Activated T-cell treated with anti-CD3 and anti-CD28 coated beads, Interleukin-2, amount 50 U/mL, for 72 hours (primary cell): ENCODE data around the gene ZMIZ1. TPM values are rescaled to one million over a fixed set of nuclear protein-coding genes. Genes with fewer than 3 reads are reported as not detected.
A peak's percentile ranks its signal among the peaks of the same experiment; 100 is the strongest.

Experiments used
- ATAC-seq, 2 donors: fragments of 150-1000 bp; cut with Tn5 transposase; replicated peaks in 1 of 2; 2 replicates each; pipeline ENCODE4 v1.10.0; 2021; ENCODE audit warnings: moderate library complexity in 2 of 2, mild to moderate bottlenecking in 1 of 2
- DNase-seq, 2 donors: peaks; one replicate each; pipeline ENCODE4 v3.0.0; 2021 to 2022; ENCODE audit warnings: mixed read lengths in 1 of 2
- H3K27ac Mint-ChIP-seq: one replicate; pipeline ENCODE4 v1.8.0; 2022; ENCODE audit warnings: mild to moderate bottlenecking, moderate library complexity, mixed read lengths
- H3K27me3 Mint-ChIP-seq: one replicate; pipeline ENCODE4 v1.8.0; 2022; ENCODE audit warnings: low read depth, mixed read lengths
- H3K36me3 Mint-ChIP-seq, 2 donors: one replicate each; pipeline ENCODE4 v1.8.0; 2022; ENCODE audit warnings: mixed read lengths in 2 of 2, mild to moderate bottlenecking in 1 of 2; ENCODE audit not compliant: insufficient read depth in 2 of 2
- H3K4me1 Mint-ChIP-seq: one replicate; pipeline ENCODE4 v1.8.0; 2022; ENCODE audit warnings: low read depth, mixed read lengths
- H3K4me3 Mint-ChIP-seq, 2 donors: one replicate each; pipeline ENCODE4 v1.8.0; 2022; ENCODE audit warnings: mild to moderate bottlenecking in 2 of 2, mixed read lengths in 2 of 2, moderate library complexity in 2 of 2
- H3K9me3 Mint-ChIP-seq, 2 donors: one replicate each; pipeline ENCODE4 v1.8.0; 2022; ENCODE audit warnings: mixed read lengths in 2 of 2
- total RNA-seq, 2 donors: library from RNA; stranded (reverse); gene quantifications; one replicate each; pipeline ENCODE4 v1.2.3, GENCODE V29; 2022

Gene ZMIZ1
- total RNA-seq, 2 donors from 2014 or later, result 30.6 to 37.8 TPM

- Mint-ChIP-seq H3K27me3 (no peaks in the 10 kb centered on the region), H3K27ac (no peak overlapping the region), H3K36me3 (peaks cover 13 to 18% of the 10 kb centered on the region in 2 donors), H3K9me3 (no peaks in the 10 kb centered on the region), H3K4me3 (peak overlapping the region; percentile 88 to 92), H3K4me1 (peaks cover 28% of the 10 kb centered on the region)
- DNase-seq, result no peak
- ATAC-seq, result no peak
Observed at GRCh38 chr10:79346388-79347225, 277.8 kb downstream of the ZMIZ1 start.

GRCh38 chr10:79347226-79347893 lies 278.6 kb downstream of the ZMIZ1 start, which contains the start of gene PPIF:
Gene PPIF (plus strand): TSS chr10:79347469. CDS start chr10:79347549, 80 bp downstream.
- ATAC-seq (peak; percentile 88 to 92), DNase-seq (peak; percentile 95 to 98)
- Mint-ChIP-seq H3K27ac (peak within 1 kb of the TSS; percentile 98), H3K27me3 (no peaks in the 10 kb centered on the region), H3K9me3 (no peaks in the 10 kb centered on the region), H3K36me3 (peaks cover 17 to 21% of the 10 kb centered on the region in 2 donors), H3K4me1 (peaks cover 32% of the 10 kb centered on the region), H3K4me3 (peak within 1 kb of the TSS; percentile 88 to 92)

DNA sequence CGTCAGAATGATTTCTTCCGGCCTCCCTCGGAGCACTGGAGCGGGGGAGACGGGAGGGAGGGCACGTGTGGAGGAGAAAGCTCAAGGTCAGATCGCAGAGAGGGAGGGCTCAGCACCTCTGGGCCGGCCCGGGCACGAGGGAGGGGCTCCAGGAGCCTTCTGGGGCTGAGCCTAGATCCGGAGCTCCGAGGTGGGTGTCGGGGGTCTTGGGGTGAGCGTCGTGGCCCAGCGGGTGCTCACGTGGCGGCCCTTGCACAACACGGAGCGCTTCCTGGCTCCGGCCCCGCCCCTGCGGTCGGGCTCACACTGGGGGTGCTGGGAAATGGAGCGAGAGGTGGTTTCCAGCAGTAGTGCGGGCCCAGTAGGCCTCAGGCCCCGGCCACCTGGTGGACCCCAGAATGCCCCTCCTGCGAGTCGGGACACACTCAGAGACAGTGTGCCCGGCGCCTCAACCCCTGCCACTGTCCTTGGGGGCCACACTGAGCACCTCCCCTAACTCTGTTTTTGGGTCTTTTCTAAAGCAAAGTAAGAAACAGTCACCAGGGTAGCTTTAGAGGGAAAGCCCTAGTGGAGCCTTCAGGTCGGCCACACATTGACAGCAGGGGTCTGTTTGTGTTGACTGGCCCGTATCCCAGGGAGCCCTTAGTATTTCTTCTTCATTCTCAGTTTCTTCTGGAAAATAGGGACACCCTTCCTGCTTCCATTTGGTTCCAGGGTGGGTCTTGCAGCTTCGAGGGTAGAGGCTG lies 279.3 kb downstream of the ZMIZ1 start:
- Mint-ChIP-seq H3K9me3 (no peaks in the 10 kb centered on the region), H3K36me3 (peaks cover 18 to 22% of the 10 kb centered on the region in 2 donors), H3K27me3 (no peaks in the 10 kb centered on the region), H3K4me1 (peaks cover 35% of the 10 kb centered on the region), H3K4me3 (peak overlapping the region; percentile 88 to 92), H3K27ac (peak overlapping the region; percentile 98)
- DNase-seq (peak; percentile 83 to 88), ATAC-seq (peak; percentile 68 to 76)

DNA sequence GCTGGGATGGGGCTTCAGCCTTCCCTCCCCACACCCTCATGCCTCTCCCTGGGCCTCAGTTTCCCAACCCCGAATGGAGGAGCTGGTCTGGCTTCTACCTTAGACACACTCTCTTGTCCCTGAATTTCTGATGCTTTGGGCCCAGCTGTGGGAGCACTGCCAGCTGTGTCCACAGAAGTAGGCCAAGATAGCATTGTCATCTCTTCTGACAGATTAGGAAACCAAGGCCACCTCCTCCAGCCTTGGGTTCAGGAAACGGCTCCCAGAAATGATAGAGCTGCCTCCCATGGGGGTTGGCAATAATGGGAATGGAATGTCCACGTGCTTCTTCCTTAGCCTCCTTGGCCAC lies 279.8 kb downstream of the ZMIZ1 start:
- DNase-seq, result no peak
- Mint-ChIP-seq H3K4me1 (peaks cover 40% of the 10 kb centered on the region), H3K4me3 (peak overlapping the region; percentile 88 to 92), H3K27ac (peak overlapping the region; percentile 98), H3K36me3 (peaks cover 23 to 27% of the 10 kb centered on the region in 2 donors), H3K27me3 (no peaks in the 10 kb centered on the region), H3K9me3 (no peaks in the 10 kb centered on the region)
- no peak for ATAC-seq

GRCh38 chr10:79349072-79349491 lies 280.3 kb downstream of the ZMIZ1 start:
- H3K27me3 Mint-ChIP-seq, result no peaks in the 10 kb centered on the region
- H3K4me3 Mint-ChIP-seq, result peak overlapping the region; percentile 88 to 92
- no peaks in the 10 kb centered on the region for H3K9me3 Mint-ChIP-seq
- H3K4me1 Mint-ChIP-seq, result peaks cover 45% of the 10 kb centered on the region
- peaks cover 26 to 30% of the 10 kb centered on the region in 2 donors for H3K36me3 Mint-ChIP-seq
- no peak for DNase-seq
- no peak for ATAC-seq
- H3K27ac Mint-ChIP-seq, result peak overlapping the region; percentile 98

DNA sequence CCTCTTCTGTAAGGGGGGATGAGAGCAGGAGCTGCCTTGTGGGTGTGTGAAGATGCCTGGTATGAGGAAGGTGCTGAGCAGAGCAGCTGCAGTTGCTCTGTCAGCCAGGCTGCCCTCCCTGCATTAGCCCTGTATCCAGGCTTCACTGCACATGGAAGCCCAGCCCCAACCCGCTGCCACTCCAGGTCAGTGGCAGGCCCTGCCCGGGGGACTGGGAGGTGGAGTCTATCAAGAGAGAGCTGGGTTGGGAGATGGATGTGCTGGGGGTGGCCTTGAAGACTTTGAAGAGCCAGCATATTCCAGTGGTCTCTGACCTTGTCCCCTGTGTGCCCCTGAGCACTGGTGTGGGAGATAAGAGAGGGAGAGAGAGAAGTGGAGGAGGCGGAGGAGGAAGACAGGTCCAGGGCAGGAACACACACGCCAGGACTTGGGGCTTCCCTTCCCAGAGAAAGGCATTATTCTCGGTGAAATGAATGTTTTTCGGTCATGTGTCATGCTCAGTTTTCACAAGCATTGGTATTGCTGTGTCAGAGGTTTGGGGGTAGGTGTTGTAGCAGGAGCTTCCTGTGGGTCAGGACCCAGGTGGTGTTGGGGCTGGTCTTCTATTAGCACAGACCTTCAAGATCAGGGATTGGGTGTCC lies 281.1 kb downstream of the ZMIZ1 start:
- Mint-ChIP-seq H3K36me3 (peaks cover 29 to 36% of the 10 kb centered on the region in 2 donors), H3K4me1 (peaks cover 53% of the 10 kb centered on the region), H3K27ac (peak overlapping the region; percentile 98), H3K27me3 (no peaks in the 10 kb centered on the region), H3K9me3 (no peaks in the 10 kb centered on the region), H3K4me3 (peak overlapping the region; percentile 88 to 92)
- DNase-seq (no peak), ATAC-seq (no peak)

GRCh38 chr10:79350407-79351154 lies 281.8 kb downstream of the ZMIZ1 start:
- Mint-ChIP-seq H3K9me3 (no peaks in the 10 kb centered on the region), H3K4me1 (peaks cover 60% of the 10 kb centered on the region), H3K4me3 (peak overlapping the region in 1 of 2 donors; percentile 44), H3K27ac (peak overlapping the region; percentile 98), H3K36me3 (peaks cover 29 to 43% of the 10 kb centered on the region in 2 donors), H3K27me3 (no peaks in the 10 kb centered on the region)
- ATAC-seq (no peak), DNase-seq (no peak)

DNA sequence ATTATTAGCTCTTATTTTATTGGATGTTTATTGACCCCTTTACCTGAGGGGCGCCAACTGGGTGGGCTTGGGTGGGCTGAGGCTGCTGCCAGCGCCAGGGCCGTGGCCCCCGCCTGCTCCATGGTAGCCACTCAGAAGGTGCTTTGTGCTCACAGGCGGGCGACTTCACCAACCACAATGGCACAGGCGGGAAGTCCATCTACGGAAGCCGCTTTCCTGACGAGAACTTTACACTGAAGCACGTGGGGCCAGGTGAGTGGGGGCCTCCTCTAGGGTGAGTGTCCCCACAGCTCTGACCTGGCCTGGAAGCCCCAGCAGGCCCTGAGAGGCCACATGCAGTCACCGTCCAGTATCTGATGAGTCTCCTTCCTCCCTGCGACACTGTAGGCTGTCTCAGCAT lies 282.6 kb downstream of the ZMIZ1 start:
- Mint-ChIP-seq H3K4me1 (peaks cover 67% of the 10 kb centered on the region), H3K36me3 (peaks cover 29 to 45% of the 10 kb centered on the region in 2 donors), H3K27me3 (no peaks in the 10 kb centered on the region), H3K27ac (no peak overlapping the region), H3K4me3 (no peak overlapping the region), H3K9me3 (no peaks in the 10 kb centered on the region)
- DNase-seq, result no peak
- ATAC-seq, result no peak

- H3K4me1 Mint-ChIP-seq, result peaks cover 68% of the 10 kb centered on the region
Observed at GRCh38 chr10:79352035-79352877, 283.5 kb downstream of the ZMIZ1 start.

DNA sequence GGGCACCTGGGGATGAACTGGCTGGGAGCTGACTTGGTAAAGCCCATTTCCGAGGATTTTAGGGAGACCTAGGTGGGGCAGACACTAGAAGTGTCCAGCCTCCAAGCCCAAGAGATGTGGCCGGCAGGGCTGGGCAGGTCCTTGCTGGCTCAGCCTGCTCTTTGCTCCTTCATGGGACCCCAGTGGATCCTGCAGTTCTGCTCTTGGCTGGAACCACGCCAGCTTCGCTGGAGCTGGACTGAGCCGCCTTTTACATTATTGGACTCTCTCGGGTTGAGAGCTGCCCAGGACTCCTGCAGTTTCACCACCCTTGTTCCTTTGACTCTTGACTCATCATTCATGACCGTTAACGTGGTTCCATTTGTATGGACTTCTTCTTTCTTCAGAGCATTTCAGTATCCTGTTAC lies 284.2 kb downstream of the ZMIZ1 start:
- Mint-ChIP-seq H3K27ac (no peak overlapping the region), H3K9me3 (no peaks in the 10 kb centered on the region), H3K4me3 (no peak overlapping the region), H3K27me3 (no peaks in the 10 kb centered on the region), H3K4me1 (peaks cover 68% of the 10 kb centered on the region), H3K36me3 (peaks cover 29 to 46% of the 10 kb centered on the region in 2 donors)
- DNase-seq, result no peak
- no peak for ATAC-seq

More at GRCh38 chr10:79352035-79352877, 283.5 kb downstream of the ZMIZ1 start:
- Mint-ChIP-seq H3K4me3 (no peak overlapping the region), H3K36me3 (peaks cover 29 to 46% of the 10 kb centered on the region in 2 donors), H3K27ac (no peak overlapping the region), H3K9me3 (no peaks in the 10 kb centered on the region), H3K27me3 (no peaks in the 10 kb centered on the region)
- ATAC-seq (no peak), DNase-seq (no peak)

DNA sequence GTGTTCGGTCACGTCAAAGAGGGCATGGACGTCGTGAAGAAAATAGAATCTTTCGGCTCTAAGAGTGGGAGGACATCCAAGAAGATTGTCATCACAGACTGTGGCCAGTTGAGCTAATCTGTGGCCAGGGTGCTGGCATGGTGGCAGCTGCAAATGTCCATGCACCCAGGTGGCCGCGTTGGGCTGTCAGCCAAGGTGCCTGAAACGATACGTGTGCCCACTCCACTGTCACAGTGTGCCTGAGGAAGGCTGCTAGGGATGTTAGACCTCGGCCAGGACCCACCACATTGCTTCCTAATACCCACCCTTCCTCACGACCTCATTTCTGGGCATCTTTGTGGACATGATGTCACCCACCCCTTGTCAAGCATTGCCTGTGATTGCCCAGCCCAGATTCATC lies 285.0 kb downstream of the ZMIZ1 start:
- H3K4me3 Mint-ChIP-seq, result no peak overlapping the region
- ATAC-seq (peak in 1 of 2 donors; percentile 7), DNase-seq (no peak)
- peaks cover 25 to 42% of the 10 kb centered on the region in 2 donors for H3K36me3 Mint-ChIP-seq
- no peak overlapping the region for H3K27ac Mint-ChIP-seq
- peaks cover 64% of the 10 kb centered on the region for H3K4me1 Mint-ChIP-seq
- H3K27me3 Mint-ChIP-seq, result no peaks in the 10 kb centered on the region
- H3K9me3 Mint-ChIP-seq, result no peaks in the 10 kb centered on the region
